Panc1 (cell line): ENCODE data around the gene NIPAL1. TPM values are rescaled to one million over a fixed set of nuclear protein-coding genes. Genes with fewer than 3 reads are reported as not detected.

Source experiments
- ATAC-seq: fragments of 200-7000 bp; cut with Tn5 transposase; 2 replicates; pipeline ENCODE4 v1.9.1; 2020; ENCODE audit warnings: mild to moderate bottlenecking, moderate library complexity
- BruUV-seq: library from RNA; stranded (reverse); fragments of 400-500 nt; replicated peaks from 2 replicates; lab custom pipeline; 2021; lab: Mats Ljungman, UMichigan
- CTCF ChIA-PET: fragments of 300-600 bp; sonication (Branson Sonifier 250); formaldehyde crosslinking; loops from one replicate; lab custom pipeline; 2022; ENCODE audit warnings: antibody characterized with exemption; lab: Charles Lee
- POLR2A ChIA-PET: fragments of 300-600 bp; sonication (Branson Sonifier 250); formaldehyde crosslinking; loops from one replicate; lab custom pipeline; 2022; ENCODE audit warnings: antibody characterized with exemption; lab: Charles Lee
- DNase-seq: peaks from one replicate; pipeline ENCODE4 v3.0.0-alpha.2; 2010; ENCODE audit warnings: low read depth, low spot score
- H3K27ac ChIP-seq: 2 replicates; pipeline ENCODE4 v1.5.1; 2011; ENCODE audit warnings: mild to moderate bottlenecking, low read length, inconsistent platforms
- H3K27me3 ChIP-seq: fragments of 200-500 bp; sonication (Bioruptor generic); 2 replicates; pipeline ENCODE4 v1.6.0; 2014; ENCODE audit warnings: low read length, inconsistent platforms; ENCODE audit not compliant: control insufficient read depth, insufficient read depth
- H3K36me3 ChIP-seq: fragments of 200-500 bp; sonication (Bioruptor generic); 2 replicates; pipeline ENCODE4 v1.5.1; 2014; ENCODE audit warnings: inconsistent platforms, mild to moderate bottlenecking, low read length, moderate library complexity; ENCODE audit not compliant: control insufficient read depth, insufficient read depth
- H3K4me1 ChIP-seq: 2 replicates; pipeline ENCODE4 v1.5.1; 2011; ENCODE audit warnings: inconsistent platforms, mild to moderate bottlenecking, low read length, moderate library complexity; ENCODE audit not compliant: control insufficient read depth, insufficient read depth
- H3K4me3 ChIP-seq, 2 experiments: 2 replicates each; pipeline ENCODE4 v1.5.1; 2011 to 2012; ENCODE audit warnings: low read depth in 2 of 2, low read length in 2 of 2, mild to moderate bottlenecking in 2 of 2, inconsistent platforms in 1 of 2, moderate library complexity in 1 of 2
- H3K9me3 ChIP-seq: fragments of 200-500 bp; sonication (Bioruptor generic); 2 replicates; pipeline ENCODE4 v1.5.1; 2014; ENCODE audit warnings: low read depth, mild to moderate bottlenecking, inconsistent platforms, low read length, moderate library complexity; ENCODE audit not compliant: control insufficient read depth, insufficient read depth
- CTCF ChIP-seq: fragments of 450-650 bp; IDR thresholded peaks from 2 replicates; pipeline ENCODE4 v1.5.1; 2017; ENCODE audit warnings: mild to moderate bottlenecking
- POLR2AphosphoS5 ChIP-seq: IDR thresholded peaks from 2 replicates; pipeline ENCODE4 v1.6.1; 2012; ENCODE audit warnings: mild to moderate bottlenecking, low read depth, low read length, moderate library complexity
- REST ChIP-seq, 2 experiments: IDR thresholded peaks; 2 replicates each; pipeline ENCODE4 v1.6.1; 2011 to 2012; ENCODE audit warnings: low read depth in 2 of 2, control low read depth in 1 of 2, low read length in 1 of 2, mild to moderate bottlenecking in 1 of 2, moderate library complexity in 1 of 2; ENCODE audit not compliant: insufficient read depth in 1 of 2
- SIN3A ChIP-seq: IDR thresholded peaks from 2 replicates; pipeline ENCODE4 v1.6.1; 2012; ENCODE audit warnings: low read depth, mild to moderate bottlenecking, low read length, moderate library complexity, borderline replicate concordance; ENCODE audit not compliant: insufficient read depth
- TCF7L2 ChIP-seq: IDR thresholded peaks from 2 replicates; pipeline ENCODE4 v1.6.1; 2011; ENCODE audit warnings: mild to moderate bottlenecking, low read depth, low read length, inconsistent platforms
- in situ Hi-C: cut with HindIII; loops from 2 replicates; pipeline ENCODE4 v1.10.0; 2016; ENCODE audit warnings: low sequenced_read_pairs, low pct_unique_long_range_greater_than_20kb
- intact Hi-C: fragments of 100-400 bp; cut with micrococcal nuclease; formaldehyde crosslinking; loops from one replicate; pipeline ENCODE4 v1.10.0; 2022; ENCODE audit not compliant: unreplicated experiment
- total RNA-seq: library from RNA; stranded (reverse); gene quantifications from one replicate; pipeline ENCODE4 v1.2.1, GENCODE V29; 2021; ENCODE audit not compliant: unreplicated experiment

NIPAL1 gene
- total RNA-seq, 1 experiment from 2014 or later: 0.82 TPM

GRCh38 chr4:48039561-48039960 lies 23.0 kb downstream of the NIPAL1 start:
- no peaks in the 10 kb centered on the region for H3K36me3 ChIP-seq
- H3K27me3 ChIP-seq: no peaks in the 10 kb centered on the region
- H3K4me3 ChIP-seq: no peak overlapping the region
- TF ChIP-seq TCF7L2 (no peak), REST (IDR thresholded peaks at IDR 0.05; ENCODE audit: insufficient read depth in 1 of 2, low read depth in 2 of 2, low read length in 1 of 2) (no peak), CTCF (no peak), POLR2AphosphoS5 (no peak), SIN3A (no peak)
- ChIA-PET CTCF (no interaction called here), POLR2A (no interaction called here)
- in situ Hi-C loops (no loop called here), intact Hi-C loops (no loop called here)
- DNase-seq: no peak
- no peak for ATAC-seq
- no TSS peak for BruUV-seq
- H3K4me1 ChIP-seq: no peaks in the 10 kb centered on the region
- no peak overlapping the region for H3K27ac ChIP-seq
- H3K9me3 ChIP-seq: no peaks in the 10 kb centered on the region

- Histone ChIP-seq H3K4me1 (no peaks in the 10 kb centered on the region), H3K27me3 (no peaks in the 10 kb centered on the region), H3K27ac (no peak overlapping the region), H3K9me3 (no peaks in the 10 kb centered on the region), H3K36me3 (no peaks in the 10 kb centered on the region), H3K4me3 (no peak overlapping the region)
- DNase-seq (no peak), ATAC-seq (no peak)
- in situ Hi-C loops (no loop called here), intact Hi-C loops (no loop called here)
- CTCF ChIA-PET: no interaction called here
- POLR2A ChIA-PET: interaction anchor here (0.7 kb wide), 1 partner anchor 345 kb away, joined by 3 read pairs; no protein-coding TSS in a partner anchor
- no peak for TF ChIP-seq REST (IDR thresholded peaks at IDR 0.05; ENCODE audit: insufficient read depth in 1 of 2, low read depth in 2 of 2, low read length in 1 of 2)
- no peak for TF ChIP-seq CTCF
- TF ChIP-seq SIN3A: no peak
- no peak for TF ChIP-seq TCF7L2
- no peak for TF ChIP-seq POLR2AphosphoS5
- BruUV-seq: no TSS peak
Measured at GRCh38 chr4:48041535-48042137, 25.1 kb downstream of the NIPAL1 start.
